ENCODE data around the gene TANC1.
A peak's percentile ranks its signal among the peaks of the same experiment; 100 is the strongest.

TANC1 gene

GRCh38 chr2:159227467-159227866, 259.0 kb downstream of the TANC1 start:
- no peak for TF ChIP-seq EZH2 (IDR thresholded peaks at IDR 0.05; ENCODE audit: borderline replicate concordance, low read depth, low read length, severe bottlenecking)
- no peak for TF ChIP-seq CTCF (IDR thresholded peaks at IDR 0.05; ENCODE audit: borderline replicate concordance, extremely low read depth, low read length, poor library complexity, severe bottlenecking)
- Histone ChIP-seq H4K20me1 (ENCODE audit: insufficient read depth, low read length) (no peaks in the 10 kb centered on the region), H3K9me3 (ENCODE audit: insufficient read depth, low read length, severe bottlenecking) (no peaks in the 10 kb centered on the region), H3K27ac (ENCODE audit: low read length) (peak overlapping the region; percentile 69), H3K9ac (ENCODE audit: low read depth, low read length) (0 out of 2 replicates have a peak overlapping the region, but pooled peaks have one; percentile 6), H3K27me3 (ENCODE audit: insufficient read depth, low read length, poor library complexity) (no peaks in the 10 kb centered on the region), H3K36me3 (ENCODE audit: insufficient read depth, low read length) (peaks cover 47% of the 10 kb centered on the region), H3K4me1 (ENCODE audit: insufficient read depth, low read length) (peaks cover 37% of the 10 kb centered on the region), H2AFZ (ENCODE audit: low read depth, low read length) (no peak overlapping the region), H3K4me3 (ENCODE audit: low read depth in 1 of 2, low read length in 2 of 2) (no peak overlapping the region), H3K4me2 (ENCODE audit: insufficient read depth, low read length) (no peak overlapping the region), H3K79me2 (ENCODE audit: insufficient read depth, low read length) (no peaks in the 10 kb centered on the region)
- ATAC-seq (ENCODE audit: insufficient read depth, low read depth) (peak; percentile 72), DNase-seq (peak; percentile 29)

DNA sequence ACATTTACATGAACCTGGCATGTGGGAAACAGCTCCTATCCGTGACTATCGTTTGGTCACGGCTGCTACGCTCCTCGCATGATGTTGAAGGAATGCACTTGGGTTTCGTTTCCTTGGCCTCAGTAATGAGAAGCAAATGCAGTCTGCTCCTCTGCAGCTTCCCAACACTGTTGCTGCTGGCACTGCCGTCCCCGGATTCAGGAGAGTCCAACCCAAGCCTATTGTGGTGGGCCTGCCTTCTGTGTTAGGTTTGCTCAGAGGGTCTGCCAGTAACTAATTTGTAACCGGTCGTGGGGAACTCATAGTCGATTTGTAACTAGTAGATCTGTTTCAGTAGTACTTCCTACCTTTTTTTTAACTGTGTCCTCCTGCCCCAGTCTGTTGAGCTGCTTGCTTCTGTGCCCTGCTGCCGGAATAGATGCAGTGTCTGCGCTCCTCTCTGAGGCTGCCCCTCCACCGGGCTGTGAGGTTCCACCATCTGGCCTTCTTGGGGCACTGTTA, 259.7 kb downstream of the TANC1 start:
- Histone ChIP-seq H3K27me3 (ENCODE audit: insufficient read depth, low read length, poor library complexity) (no peaks in the 10 kb centered on the region), H3K9me3 (ENCODE audit: insufficient read depth, low read length, severe bottlenecking) (no peaks in the 10 kb centered on the region), H3K4me2 (ENCODE audit: insufficient read depth, low read length) (no peak overlapping the region), H4K20me1 (ENCODE audit: insufficient read depth, low read length) (no peaks in the 10 kb centered on the region), H3K9ac (ENCODE audit: low read depth, low read length) (0 out of 2 replicates have a peak overlapping the region, but pooled peaks have one; percentile 6), H3K4me1 (ENCODE audit: insufficient read depth, low read length) (peaks cover 37% of the 10 kb centered on the region), H3K4me3 (ENCODE audit: low read depth in 1 of 2, low read length in 2 of 2) (no peak overlapping the region), H3K27ac (ENCODE audit: low read length) (peak overlapping the region; percentile 69), H2AFZ (ENCODE audit: low read depth, low read length) (no peak overlapping the region), H3K36me3 (ENCODE audit: insufficient read depth, low read length) (peaks cover 54% of the 10 kb centered on the region), H3K79me2 (ENCODE audit: insufficient read depth, low read length) (no peaks in the 10 kb centered on the region)
- no peak for TF ChIP-seq EZH2 (IDR thresholded peaks at IDR 0.05; ENCODE audit: borderline replicate concordance, low read depth, low read length, severe bottlenecking)
- no peak for TF ChIP-seq CTCF (IDR thresholded peaks at IDR 0.05; ENCODE audit: borderline replicate concordance, extremely low read depth, low read length, poor library complexity, severe bottlenecking)
- DNase-seq (no peak), ATAC-seq (ENCODE audit: insufficient read depth, low read depth) (no peak)

DNA sequence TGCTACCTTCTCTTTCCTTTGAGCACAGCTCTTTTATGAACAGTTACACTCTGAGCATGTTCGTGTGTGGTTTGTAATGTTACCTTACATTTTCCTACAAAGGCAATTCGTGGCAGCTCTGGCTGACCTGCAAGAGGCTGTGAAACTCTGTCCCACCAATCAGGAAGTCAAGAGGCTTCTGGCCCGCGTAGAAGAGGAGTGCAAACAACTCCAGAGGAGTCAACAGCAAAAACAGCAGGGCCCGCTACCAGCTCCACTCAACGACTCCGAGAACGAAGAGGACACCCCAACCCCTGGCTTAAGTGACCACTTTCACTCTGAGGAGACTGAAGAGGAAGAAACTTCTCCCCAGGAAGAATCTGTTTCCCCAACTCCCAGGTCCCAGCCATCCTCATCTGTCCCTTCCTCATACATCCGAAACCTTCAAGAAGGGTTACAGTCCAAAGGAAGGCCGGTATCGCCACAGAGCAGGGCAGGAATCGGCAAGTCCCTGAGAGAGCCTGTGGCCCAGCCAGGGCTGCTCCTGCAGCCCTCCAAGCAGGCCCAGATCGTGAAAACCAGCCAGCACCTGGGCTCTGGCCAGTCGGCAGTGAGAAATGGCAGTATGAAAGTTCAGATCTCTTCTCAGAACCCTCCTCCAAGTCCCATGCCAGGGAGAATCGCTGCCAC, 261.2 kb downstream of the TANC1 start:
- H3K27ac ChIP-seq (ENCODE audit: low read length), result peak overlapping the region; percentile 51
- DNase-seq, result no peak
- ATAC-seq (ENCODE audit: insufficient read depth, low read depth), result no peak

More for the DNA sequence above, 261.2 kb downstream of the TANC1 start:
- Histone ChIP-seq H3K9me3 (ENCODE audit: insufficient read depth, low read length, severe bottlenecking) (no peaks in the 10 kb centered on the region), H3K4me3 (ENCODE audit: low read depth in 1 of 2, low read length in 2 of 2) (no peak overlapping the region), H4K20me1 (ENCODE audit: insufficient read depth, low read length) (no peaks in the 10 kb centered on the region), H3K9ac (ENCODE audit: low read depth, low read length) (no peak overlapping the region), H3K79me2 (ENCODE audit: insufficient read depth, low read length) (no peaks in the 10 kb centered on the region), H2AFZ (ENCODE audit: low read depth, low read length) (no peak overlapping the region), H3K27me3 (ENCODE audit: insufficient read depth, low read length, poor library complexity) (no peaks in the 10 kb centered on the region), H3K36me3 (ENCODE audit: insufficient read depth, low read length) (peaks cover 50% of the 10 kb centered on the region), H3K4me2 (ENCODE audit: insufficient read depth, low read length) (no peak overlapping the region), H3K4me1 (ENCODE audit: insufficient read depth, low read length) (peaks cover 37% of the 10 kb centered on the region)
- TF ChIP-seq CTCF (IDR thresholded peaks at IDR 0.05; ENCODE audit: borderline replicate concordance, extremely low read depth, low read length, poor library complexity, severe bottlenecking), result no peak
- TF ChIP-seq EZH2 (IDR thresholded peaks at IDR 0.05; ENCODE audit: borderline replicate concordance, low read depth, low read length, severe bottlenecking), result no peak

All from DND-41 (cell line).